ENCODE results near the gene HMGCS2.

The HMGCS2 gene

DNA sequence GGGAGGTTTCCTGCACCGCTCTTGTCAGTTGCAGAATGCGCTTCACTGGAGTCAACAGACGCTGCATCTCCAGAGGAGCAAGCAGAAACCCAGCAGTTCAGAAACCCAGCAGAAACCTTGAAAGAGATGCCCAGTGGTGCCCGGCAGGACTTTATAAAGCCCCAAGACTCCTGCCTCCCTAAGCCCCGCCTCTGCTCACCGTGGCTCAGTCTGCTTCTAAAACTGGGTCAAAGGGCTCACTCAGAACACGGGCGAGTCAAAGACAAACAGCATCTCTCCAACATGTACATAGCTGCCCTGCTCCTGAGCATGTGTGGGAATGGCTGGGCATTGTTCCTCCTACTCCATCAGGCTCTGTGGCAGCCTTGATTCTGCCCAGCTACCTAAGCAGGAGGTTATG is at the start of gene HMGCS2:
Gene HMGCS2 (minus strand): TSS at position 128 of the 400 bp plus-strand sequence. CDS start 61 bp downstream, at position 67.
- in situ Hi-C loops (cut with MboI; ENCODE audit: low sequenced_read_pairs): no loop called here

DNA sequence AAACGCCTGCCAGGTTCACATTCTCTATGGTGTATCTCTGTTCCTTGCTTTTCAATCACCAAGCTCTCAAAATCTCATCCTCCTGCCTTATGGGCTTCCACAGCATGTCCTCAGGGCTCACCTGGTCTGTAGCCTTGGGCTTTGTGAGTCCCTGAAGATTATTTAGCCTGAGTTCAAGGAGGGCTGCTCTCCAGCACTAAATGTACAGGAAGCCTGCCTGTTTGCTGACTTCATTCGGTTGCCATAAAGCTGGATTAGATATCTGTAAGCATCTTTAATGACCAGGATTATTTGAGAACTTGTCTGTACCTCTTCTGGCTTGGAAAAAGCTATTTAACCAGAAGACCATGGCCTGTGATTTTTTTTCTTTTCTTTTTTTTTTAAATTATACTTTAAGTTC is 49.5 kb upstream of the HMGCS2 start:
- in situ Hi-C loops (cut with MboI; ENCODE audit: low sequenced_read_pairs): no loop called here

DNA sequence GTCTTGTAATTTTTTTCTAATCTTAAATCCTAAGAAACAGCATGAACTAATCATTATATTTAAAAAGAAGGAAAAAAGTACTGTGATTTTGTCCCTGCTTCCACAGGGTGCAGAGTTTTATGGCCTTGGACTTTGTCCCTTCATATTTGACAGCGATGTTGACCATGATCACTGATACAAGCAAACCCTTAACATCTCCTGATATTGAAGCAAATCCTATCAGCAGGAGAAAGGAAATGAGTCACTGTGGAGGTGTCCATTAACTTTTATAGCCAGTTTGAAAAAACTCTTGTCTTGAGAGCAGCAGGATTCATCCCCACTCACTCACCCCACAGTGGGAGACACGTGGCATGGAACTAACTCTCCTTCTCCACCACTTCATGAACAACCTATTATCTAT is 47.7 kb upstream of the HMGCS2 start:
- in situ Hi-C loops (cut with MboI; ENCODE audit: low sequenced_read_pairs): no loop called here

GRCh38 chr1:119815928-119816327 is 47.2 kb upstream of the HMGCS2 start:
- in situ Hi-C loops (cut with MboI; ENCODE audit: low sequenced_read_pairs): no loop called here

- in situ Hi-C loops (cut with MboI; ENCODE audit: low sequenced_read_pairs): no loop called here
Observed at GRCh38 chr1:119815361-119815760, 46.7 kb upstream of the HMGCS2 start.

DNA sequence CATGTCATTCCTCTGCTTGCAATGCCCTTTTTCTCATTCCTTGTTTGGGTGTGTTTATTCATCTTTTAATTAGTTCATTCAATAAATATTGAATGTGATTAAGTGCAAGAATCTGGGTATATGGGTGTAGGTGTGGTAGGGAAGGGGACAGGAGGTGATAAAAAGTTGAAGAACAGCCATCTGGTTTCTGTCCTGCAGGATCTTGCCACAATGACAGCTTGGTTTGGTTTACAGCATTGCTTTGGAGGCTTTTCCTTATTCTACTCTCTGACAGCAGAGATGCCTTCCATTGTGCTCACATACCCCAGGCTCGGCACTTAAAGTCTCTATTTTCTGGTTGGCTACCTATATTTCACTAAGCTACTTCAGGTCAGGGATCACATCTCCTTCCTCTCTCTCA is 45.6 kb upstream of the HMGCS2 start:
- in situ Hi-C loops (cut with MboI; ENCODE audit: low sequenced_read_pairs): no loop called here

- in situ Hi-C loops (cut with MboI; ENCODE audit: low sequenced_read_pairs): no loop called here
Observed at GRCh38 chr1:119811985-119812557, 43.4 kb upstream of the HMGCS2 start.

DNA sequence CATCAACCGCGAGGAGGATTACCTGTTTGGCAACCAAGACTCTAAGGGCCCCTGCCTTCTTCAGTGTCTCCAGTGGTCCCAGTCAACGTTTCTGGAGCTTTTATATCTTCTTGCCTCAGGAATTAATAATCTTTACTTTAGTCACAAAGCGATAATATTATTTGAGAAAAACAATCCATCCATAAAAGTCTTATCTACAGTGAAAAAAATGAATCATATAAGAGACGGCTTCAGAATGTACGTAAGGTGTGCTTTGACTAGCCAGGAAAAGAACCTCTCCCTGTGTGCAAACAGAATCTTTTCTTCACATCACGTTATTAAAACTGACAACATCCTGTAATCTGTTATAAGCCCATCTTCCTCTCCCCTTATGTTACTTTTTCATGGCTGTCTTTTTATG is 42.7 kb upstream of the HMGCS2 start, which contains the start of gene REG4:
Gene REG4 (minus strand): TSS at position 74 of the 400 bp plus-strand sequence. CDS start 2,691 bp downstream, outside the sequence.
- in situ Hi-C loops (cut with MboI; ENCODE audit: low sequenced_read_pairs): no loop called here

- in situ Hi-C loops (cut with MboI; ENCODE audit: low sequenced_read_pairs): no loop called here
Observed at GRCh38 chr1:119808972-119809550, 40.4 kb upstream of the HMGCS2 start.

DNA sequence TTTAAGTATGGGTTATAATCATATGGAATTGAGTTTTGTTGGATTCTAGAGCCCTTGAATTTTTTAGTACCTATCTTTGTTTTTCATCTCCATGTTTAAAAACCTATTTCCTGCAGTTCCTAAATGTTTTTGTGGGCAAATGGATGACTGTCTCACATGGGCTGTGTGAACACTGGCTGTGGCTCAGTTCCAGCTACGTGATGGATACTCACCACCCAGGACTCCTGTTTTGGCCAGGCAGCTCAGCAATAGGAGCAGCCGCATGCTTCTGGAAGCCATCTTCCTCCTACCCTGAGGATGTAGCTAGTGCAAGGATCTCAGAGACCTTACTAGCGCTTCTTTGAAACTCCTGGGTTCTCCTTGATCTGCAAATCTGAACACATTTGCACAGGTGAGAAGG is 39.8 kb upstream of the HMGCS2 start:
- in situ Hi-C loops (cut with MboI; ENCODE audit: low sequenced_read_pairs): no loop called here

- in situ Hi-C loops (cut with MboI; ENCODE audit: low sequenced_read_pairs): no loop called here
Observed at GRCh38 chr1:119806489-119806888, 37.8 kb upstream of the HMGCS2 start.

DNA sequence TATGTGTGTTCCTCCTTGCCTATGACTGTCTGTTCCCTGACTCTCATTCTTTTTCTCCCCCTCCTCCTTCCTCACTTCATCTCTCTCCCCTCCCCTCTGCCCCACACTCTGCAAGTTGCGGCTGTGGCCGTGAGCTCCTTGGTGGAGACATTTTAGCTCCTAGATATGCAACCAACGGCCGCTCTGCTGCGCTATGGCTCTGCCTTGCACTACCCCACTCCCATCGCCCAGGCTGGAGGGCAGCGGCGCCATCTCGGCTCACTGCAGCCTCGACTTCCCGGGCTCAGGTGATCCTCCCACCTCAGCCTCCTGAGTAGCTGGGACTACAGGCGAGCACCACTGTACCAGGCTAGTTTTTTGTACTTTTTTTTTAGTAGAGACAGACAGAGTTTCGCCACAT is 37.0 kb upstream of the HMGCS2 start:
- in situ Hi-C loops (cut with MboI; ENCODE audit: low sequenced_read_pairs): no loop called here

DNA sequence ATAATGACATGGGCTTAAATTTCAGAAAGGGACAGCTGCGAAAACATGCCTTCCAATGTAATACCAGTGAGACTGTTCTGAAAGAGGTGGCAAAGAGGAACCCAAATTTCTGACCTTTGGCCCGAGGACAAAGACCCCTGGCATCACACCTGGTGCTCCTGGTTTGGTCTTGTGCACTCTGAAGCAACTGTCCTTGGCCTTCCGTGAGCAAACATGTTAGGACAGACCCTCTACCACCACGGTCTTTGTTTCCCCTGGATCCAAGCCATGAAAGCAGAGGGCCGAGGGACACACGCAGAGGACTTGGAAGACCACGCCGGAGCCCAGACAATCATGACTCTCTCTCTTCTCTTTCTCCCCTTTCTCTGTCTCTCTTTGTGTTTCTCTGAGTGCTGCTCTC is 36.5 kb upstream of the HMGCS2 start:
- in situ Hi-C loops (cut with MboI; ENCODE audit: low sequenced_read_pairs): no loop called here

GRCh38 chr1:119799599-119800177 is 31.0 kb upstream of the HMGCS2 start:
- in situ Hi-C loops (cut with MboI; ENCODE audit: low sequenced_read_pairs): no loop called here

GRCh38 chr1:119799003-119799402 is 30.3 kb upstream of the HMGCS2 start:
- in situ Hi-C loops (cut with MboI; ENCODE audit: low sequenced_read_pairs): no loop called here

DNA sequence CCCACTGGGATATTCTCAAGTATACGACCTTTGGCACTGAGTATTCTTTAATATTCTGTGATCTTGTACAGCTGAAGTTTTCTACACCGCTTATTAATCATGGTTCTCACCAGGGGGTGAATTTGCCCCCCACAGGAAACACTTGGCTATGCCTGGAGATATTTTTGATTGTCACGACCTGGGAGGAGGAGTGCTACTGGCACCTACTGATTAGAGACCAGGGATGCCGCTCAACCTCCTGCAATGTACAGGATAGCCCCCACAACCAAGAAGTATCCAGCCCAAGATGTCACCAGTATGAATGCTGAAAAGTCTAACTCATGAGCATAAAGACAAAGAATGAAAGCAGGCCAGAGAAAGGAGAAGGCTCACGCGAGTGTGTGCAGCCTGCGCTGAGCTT is 28.9 kb upstream of the HMGCS2 start:
- in situ Hi-C loops (cut with MboI; ENCODE audit: low sequenced_read_pairs): no loop called here

GRCh38 chr1:119797162-119797561 is 28.5 kb upstream of the HMGCS2 start:
- in situ Hi-C loops (cut with MboI; ENCODE audit: low sequenced_read_pairs): no loop called here

DNA sequence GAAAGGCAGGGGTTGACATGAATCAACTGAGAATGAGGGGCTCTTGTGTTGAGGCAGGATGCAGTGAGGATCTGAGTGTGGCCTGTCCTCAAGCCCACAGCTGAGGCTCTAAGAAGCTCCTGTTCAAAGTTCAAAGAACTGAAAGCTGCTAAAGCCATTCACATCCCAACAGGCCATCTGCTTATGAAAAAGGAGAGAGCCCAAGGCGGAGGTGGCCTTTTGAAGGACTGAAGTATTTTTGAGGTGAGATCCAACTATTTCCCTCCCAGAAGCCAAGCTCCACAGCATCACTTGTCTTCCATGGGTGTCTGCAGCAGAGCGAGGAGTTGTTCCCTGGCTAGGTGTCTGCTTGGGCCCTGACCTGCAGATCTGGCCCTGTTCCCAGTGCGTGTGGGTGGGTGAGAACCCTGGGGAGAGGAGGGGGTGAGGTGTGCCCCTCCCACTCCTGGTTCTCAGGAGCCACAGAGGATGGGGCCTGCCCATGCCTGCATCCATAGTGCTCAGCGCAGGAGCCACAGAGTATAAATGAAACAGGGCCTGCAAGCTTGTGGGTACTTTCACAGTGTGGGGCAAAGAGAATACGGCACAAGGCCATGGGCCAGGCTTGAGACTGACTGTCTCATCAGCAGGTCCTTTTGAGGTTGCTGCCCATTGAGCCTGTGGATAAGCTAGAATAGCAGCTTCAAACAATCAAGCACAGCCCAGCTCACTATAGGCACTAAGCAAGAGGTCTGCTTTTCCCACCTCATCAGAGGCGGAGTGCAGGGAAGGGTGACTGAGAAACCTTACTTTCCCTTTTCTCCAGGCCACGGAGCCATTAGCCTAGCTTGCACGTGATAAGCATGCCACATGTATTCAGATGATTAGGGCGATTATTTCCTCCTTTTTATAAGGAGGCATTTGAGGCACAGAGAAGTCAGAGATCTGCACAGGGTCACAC is 26.8 kb upstream of the HMGCS2 start:
- in situ Hi-C loops (cut with MboI; ENCODE audit: low sequenced_read_pairs): no loop called here

DNA sequence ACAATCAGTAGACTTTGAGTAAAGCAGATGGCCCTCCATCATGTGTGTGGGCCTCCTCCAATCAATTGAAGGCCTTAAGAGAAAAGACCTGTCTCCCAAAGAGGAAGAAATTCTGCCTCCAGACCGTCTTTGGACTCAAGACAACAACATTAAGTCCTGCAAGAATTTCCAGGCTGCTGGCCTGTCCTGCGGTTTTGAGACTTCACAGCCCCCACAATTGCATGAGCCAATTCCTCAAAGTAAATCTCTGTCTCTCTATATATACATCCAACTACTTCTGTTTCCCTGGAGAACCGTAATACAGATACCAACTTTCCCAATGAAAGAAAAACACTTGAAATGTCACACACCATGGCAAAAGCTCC is 26.2 kb upstream of the HMGCS2 start:
- in situ Hi-C loops (cut with MboI; ENCODE audit: low sequenced_read_pairs): no loop called here

DNA sequence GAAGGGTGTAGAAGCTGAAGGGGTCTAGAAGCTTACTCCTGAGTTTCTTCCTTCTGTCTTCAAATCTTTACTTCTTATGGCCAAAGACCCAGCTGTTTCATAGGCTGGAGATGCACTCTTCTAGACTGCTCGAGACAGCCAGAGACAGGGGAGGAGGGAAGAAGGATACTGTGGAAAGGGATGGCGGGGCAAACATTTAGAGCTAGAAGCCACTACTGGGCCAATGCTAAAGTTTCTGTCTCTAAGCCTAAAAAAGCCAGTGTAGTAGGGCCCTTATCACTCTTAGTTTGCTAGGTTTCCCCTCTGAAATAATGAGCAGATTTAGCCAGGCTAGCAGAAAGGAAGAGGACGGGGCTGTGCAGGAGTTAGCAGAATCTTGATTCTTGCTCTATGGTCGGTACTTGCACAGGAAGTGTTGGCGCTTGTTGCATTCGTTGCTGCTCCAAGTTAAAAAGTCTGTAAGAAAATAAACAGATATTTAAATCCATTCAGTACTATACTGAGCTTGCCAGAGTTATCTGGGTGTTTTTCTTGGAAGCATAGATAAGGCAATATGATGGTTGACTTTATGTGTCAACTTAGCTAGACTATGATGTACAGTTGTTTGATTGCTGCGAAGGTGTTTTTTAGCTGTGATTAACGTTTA is 25.6 kb upstream of the HMGCS2 start:
- in situ Hi-C loops (cut with MboI; ENCODE audit: low sequenced_read_pairs): no loop called here

DNA sequence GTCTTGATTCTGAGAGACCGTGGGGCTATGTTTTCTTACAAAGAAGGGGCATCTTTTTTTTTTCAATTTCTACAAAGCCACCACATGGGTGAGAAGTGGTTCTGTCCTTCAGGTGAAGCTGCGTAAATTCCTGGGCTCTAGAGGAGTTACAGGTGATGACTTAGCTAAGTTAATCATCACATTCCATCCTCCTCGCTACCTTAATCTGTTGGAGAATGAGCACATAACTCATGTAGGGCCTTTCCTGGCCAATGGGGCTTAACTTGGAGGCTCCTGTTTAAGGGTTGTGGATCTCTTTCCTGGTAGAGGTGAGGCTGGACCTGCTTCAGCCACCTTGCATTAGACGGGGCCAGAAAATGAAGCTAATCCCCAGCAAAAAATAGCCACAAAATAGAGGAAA is 22.7 kb upstream of the HMGCS2 start:
- in situ Hi-C loops (cut with MboI; ENCODE audit: low sequenced_read_pairs): no loop called here

Measured in HL-60/S4 (cell line).